CD4-positive, alpha-beta T cell treated with Interleukin-12 subunit alpha and Interleukin-12 subunit beta, for 1 hour (primary cell): ENCODE data around the gene DHRS12.

ENCODE experiments used
- DNase-seq: peaks from one replicate; pipeline ENCODE4 v3.0.0-alpha.2; 2020

DHRS12 gene

DNA sequence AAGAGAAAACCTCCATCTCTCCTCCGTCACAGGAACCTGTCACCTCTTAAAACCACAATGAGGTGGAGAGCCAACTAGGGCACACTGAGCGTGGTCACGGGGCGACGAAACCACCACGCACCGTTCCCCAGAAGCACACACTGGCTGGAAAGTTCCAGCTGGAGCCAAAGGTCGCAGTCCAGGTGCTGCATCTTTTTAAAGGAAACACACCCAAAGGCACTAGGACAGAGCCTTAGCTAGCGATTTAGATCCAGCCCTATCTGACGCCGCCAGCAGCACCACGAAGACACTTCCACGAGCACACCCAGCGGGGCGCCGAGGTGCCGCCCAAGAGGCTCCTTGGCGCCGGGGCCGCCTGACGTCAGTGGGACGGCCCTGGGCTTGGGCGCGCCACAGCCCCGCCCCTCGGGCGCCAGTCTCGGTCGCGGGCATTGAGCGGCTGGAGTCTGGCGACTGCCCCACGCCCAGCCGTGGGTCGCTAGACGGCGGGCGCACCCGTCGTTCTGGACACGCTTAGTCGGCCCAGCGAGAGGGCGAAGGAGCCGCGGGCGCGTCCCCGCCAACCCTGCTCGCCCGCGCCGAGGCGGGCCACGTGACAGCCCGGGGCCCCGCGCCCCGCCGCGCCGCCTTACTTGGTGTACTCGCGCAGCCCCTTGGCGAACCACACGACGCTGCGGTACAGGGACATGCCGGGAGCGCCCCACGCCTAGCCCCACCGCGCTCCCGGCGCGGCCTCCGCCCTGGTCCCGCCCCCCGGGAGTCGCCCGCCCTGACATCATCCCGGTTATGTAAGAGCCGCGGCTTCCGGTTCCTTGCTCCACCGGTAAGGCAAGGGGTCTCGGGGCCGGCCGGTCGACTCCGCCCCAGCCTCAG is at the start of gene DHRS12:
Gene DHRS12 (minus strand): TSS at position 742 of the 873 bp plus-strand sequence. CDS start 4,504 bp downstream, outside the sequence.
- peak; percentile 92 for DNase-seq

GRCh38 chr13:51849145-51850101 is 45.5 kb upstream of the DHRS12 start:
- DNase-seq = peak; percentile 28

DNA sequence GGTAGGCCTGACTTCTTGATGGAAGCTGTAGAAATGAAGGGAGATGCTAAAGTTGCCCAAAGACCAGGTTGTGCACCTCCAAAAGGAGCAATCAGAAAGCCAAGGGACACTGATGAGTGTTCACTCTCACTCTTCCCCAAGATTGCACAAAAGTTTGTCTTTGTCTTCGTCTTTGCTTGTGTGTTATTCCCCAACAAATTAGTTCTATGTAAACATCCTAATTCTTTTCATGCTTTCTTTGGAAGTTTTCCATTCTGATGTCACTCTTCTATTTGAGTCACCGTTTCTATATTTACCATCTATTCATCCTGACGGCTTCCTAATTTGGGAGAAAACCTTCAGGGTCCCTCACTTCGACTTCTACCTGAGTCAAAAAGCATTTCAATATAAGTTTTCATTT is 44.7 kb upstream of the DHRS12 start:
- no peak for DNase-seq

- no peak for DNase-seq
Observed at GRCh38 chr13:51846756-51847155, 42.8 kb upstream of the DHRS12 start.

DNA sequence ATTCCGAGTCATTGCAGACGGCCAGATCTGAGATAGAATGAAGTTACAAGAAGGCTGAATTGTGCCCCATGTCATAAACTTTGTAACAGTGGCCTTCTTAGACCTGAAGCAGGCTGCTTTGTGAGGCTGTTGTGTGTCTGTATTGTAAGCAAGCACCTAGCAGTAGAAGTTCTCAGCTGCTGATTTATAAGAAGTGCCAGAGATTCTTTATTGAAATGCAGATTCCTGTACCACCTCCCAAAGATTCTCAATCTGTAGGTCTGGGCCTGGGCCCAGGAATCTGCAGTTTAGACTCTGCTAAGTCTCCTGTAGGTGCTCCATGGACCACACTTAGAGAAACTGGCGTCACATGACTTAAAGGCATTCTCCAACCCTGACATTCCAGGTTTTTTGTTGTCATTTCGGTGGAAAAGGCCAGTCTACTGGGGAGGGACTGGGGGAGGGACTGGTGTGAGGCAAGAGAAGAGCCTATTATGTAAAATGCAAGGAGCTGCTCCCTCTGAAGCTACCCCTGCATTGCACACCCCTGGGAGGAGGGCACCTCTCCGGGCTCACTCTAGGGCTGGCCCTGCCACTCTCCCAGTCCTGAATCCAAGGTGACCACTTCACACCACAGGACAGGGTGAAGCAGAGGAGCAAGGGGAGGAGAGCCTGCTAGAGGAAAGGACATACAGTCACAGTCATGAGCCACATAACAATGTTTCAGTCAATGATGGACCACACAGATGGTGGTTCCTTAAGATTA is 41.8 kb upstream of the DHRS12 start:
- no peak for DNase-seq

DNA sequence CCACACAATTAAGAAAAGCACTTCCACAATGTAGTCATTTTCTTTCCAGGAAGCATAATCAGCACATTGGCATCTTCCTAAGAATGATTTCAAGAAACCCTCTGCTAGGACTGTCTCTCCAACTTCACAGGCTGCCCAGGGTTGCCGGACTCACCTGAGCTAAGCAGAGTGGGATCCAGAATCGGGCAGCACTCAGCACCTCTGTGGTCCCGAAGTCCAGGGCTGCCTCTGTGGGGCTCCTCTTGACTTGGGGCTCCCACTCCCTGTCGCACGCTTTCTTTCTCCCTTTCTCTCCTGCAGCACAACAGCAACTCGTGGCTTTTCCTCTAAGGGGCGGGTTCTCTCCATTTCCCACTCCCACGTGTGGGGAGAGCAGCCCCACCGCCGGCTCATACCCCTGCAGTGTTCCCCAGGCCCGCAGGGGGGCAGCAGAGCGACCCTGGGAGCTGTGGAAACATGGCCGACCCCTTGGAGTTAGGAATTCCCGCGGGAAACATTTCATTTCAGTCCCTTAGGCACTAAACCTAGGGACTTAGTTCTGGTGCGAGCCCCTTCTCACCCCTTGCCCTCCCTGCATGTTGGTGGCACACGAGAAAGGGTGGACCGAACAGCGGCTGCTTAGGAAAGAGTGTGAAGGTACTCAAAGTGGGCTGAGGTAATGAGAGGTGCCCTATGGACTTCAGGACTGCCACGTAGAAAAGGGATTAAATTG is 41.1 kb upstream of the DHRS12 start, which contains the start of gene TMEM272:
Gene TMEM272 (minus strand): TSS at position 316 of the 712 bp plus-strand sequence. CDS start 6,647 bp downstream, outside the sequence.
- DNase-seq = peak; percentile 48

GRCh38 chr13:51843529-51843928 is 39.6 kb upstream of the DHRS12 start:
- no peak for DNase-seq

DNA sequence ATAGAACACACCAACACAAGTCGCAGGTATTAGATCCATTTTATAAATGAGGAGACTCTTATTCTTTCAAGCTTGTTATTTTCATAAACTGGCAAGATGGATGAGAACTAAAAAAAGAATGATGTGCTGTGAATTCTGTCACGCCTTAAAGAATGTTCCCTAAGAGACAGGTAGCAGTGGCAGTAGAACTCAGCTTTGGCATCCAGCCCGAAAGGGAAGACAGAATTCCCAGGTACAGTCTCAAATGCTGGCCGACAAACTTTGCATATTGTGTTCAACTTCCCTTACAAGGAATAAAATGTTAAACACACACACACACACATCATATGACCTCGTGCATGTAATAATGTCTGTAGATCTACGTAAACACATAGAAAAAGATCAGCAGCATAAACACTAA is 37.8 kb upstream of the DHRS12 start:
- no peak for DNase-seq

DNA sequence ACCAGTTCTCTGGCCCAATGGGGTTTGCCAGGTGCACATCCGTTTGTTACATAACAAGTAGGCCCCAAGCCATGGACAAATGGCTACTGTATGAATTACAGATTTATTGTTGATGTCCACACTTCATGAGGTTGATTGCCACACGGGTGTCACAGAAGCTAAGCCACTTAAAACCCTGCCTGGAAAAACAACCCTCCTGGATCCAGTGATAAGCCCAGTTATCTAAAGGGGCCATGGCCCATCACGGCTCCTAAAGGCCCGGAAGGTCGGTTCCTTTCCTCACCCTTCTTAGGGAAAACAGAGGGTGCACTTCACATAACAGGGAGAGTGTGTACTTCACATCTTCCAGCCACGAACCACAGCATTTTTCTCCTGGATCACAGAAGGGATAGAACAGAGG is 37.0 kb upstream of the DHRS12 start:
- no peak for DNase-seq

DNA sequence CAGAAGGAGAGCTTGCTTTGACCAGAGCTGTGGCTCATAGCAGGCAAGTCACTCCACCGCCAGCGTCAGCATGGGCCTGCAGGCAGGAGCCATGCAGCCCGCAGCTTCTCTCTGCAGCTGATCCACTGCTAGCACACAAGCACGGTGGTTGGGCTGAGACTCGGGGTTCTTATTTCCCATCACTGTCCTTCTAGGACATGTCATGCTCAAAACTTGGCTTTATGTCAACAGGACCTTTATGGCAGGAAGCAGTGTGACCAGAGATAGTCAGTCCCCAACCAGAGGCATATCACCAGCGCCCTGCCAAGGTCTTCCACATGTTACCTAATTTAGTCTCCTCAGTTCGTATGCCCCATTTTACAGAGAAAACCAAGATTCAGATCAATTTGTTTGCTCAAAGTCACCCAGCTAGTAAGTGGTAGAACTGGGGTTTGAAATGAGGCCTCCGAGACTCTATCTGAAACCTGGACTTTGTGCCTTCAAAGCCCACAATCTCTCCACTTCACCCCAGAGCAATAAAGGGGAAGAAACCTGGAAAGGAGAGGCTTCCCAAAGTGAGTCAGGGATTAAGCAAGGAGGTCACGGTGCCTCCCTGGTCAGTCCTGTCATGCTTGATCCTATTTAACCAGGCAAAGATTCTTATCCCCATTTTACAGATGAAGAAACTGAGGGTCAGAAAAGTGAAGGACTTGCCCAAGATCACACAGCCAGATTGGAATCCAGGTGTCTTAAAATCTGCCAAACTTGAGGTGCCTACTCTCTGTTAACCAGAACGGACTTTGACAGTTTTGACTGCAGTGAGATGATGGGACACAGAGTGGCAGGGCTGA is 36.0 kb upstream of the DHRS12 start:
- no peak for DNase-seq

DNA sequence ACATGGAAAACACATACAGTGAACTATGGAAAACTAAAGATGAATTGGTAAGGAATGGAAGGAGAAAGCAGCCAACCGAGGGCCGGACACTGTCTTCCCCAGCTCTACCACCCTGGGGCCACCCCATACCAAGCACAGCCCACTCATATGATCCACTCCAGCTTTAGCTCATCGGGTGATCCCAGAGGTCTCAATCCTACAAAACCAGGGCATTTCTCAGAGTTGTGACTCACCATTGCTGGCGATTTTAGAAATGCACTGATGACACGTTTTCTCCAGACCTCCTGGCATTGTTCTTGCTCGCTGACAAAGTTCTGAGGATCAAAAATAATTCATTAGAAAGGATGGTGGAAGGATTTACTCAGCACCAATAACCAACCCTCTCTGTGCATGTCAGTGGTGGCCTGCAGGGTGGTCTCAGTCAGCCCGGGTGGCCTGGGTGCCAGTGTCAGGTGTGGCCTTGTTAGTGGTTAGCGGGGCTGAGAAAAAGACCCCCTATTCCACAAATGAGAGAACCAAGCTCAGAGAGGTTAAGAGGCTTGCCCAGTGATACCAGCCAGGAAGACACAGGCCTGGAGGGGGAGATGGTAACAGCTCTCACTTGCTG is 34.4 kb upstream of the DHRS12 start:
- no peak for DNase-seq

- no peak for DNase-seq
Observed at GRCh38 chr13:51837016-51837415, 33.1 kb upstream of the DHRS12 start.

DNA sequence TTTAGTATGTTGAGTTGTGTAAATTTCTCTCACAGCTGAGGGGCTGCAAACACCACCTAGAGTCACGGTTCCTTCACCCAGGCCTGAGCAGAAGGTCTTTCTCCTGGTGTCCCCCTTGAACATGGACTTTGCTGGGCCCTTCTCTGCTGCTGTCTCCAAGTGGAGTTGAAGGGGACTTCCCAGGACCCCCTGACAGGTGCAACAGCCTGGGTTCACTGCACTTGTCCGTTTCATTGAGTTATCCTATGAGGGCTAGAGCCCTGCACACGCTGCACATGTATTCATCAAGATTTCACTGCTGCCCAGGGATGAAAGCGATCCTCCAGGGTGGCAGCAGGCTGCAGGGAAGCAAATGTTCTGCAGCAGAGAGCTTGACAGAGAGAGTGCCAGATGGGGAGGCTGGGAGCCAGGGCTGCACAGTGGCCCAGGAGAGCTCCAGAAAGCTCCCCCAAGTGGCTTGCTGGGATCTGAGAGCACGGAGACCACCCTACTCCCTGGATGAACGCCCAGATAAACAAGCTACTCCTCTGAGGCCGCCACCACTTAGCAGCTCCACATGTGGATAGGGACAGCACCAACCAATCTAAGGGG is 30.7 kb upstream of the DHRS12 start:
- no peak for DNase-seq

DNA sequence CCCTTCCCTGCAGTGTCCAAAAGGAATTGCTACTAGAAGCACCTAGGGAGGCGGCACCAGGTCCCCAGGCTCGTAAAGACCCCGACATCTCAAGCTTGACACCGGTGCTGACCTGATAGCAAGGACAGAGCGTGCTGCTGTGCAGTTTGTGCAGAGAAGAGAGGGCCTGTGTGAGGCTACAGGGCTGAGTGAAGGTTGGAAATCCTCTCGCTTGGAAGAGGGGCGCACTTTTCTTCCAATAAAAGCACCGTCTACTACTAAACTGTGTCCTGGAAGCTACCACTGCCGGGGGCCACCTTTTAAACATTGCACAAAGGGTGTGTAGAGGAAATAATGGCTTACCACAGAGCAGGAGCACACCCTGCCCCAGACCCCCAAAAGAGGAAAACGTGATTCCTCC is 30.0 kb upstream of the DHRS12 start:
- DNase-seq = no peak

DNA sequence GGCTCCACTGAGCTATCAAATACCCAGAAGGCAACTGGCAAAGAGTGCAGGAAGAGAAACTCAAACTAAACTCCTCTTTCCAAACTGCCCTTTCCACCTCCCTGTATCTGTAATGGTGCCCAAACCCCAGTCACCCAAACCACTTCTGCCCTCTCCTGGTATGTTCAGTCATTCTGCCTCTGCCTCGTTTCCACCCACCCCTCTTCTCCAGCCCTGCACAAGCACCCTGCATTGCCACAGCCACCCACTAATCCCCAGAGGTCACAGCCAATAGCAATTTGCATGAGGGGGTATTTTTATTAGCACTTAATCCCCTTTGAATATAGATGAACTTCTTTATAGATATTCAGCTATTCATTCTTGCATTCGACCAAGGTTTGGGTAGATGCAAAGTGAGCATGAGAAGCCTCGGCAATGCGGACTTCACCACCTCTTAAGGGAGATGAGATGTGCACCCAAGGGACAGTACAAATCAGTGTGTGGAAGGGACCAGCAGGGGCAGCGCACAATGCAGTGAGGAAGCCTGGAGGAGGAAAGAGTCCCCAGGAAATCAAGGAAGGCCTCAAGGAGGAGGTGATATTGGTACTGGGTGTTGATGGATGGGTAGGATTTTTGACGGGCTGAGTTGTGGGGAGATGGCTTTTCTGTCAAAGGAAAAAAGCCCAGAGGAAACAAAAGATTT is 28.6 kb upstream of the DHRS12 start:
- peak; percentile 77 for DNase-seq

- DNase-seq = no peak
Observed at GRCh38 chr13:51831519-51831918, 27.6 kb upstream of the DHRS12 start.

DNA sequence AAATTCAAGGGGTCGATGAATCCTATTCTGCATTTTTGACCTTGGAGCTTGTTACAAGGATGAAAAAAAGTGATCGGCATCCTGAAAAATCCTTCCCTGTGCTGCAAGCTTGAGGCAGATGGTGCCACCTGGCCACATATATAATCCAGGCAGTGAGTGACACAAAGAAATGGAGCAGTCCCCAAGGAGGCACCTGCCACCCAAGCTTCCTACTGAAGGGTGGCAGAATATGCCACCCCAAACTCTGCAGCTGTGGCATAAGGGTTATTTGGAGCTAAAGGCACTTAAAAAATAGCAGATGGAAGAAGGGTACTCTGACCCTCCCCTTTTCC is 25.6 kb upstream of the DHRS12 start:
- no peak for DNase-seq

DNA sequence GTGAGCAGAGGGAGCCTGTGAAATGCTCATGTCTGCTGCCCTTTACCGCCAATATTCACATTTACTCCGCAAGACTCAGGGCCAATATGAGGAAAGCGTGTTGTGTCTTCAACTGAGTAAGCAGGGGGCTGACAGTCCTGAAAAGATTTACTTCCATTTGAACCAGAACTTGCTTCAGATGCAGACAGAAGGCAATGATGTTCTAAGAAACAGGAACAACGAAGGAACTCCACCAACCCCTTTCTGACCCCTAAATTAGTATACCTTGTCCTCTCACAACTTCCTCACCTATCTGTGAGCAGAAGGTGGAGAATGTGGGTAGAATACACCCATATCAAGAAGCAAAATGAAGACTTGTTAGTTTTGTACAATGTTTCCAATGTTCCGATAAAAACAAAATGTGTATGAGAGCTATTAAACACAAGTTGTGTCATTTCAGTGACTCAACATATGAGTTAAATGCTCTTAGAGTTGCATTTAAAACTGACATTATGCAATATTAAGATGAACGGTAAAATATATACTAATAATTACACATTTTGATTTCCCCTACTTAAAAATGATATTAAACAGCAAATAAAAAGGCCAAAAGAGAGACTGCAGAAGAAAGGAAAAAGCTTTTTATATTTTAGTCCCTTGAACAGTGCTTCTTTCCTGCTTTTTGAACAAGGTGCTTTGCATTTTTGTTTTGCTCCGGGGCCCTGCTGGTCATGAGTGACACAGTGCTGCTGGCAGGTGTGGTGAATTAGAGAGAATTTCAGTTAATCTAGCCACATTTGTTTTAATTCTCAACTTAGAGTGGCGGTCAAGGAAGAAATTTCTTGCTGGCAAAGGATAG is 25.0 kb upstream of the DHRS12 start:
- DNase-seq = no peak

GRCh38 chr13:51827254-51827653 is 23.3 kb upstream of the DHRS12 start:
- no peak for DNase-seq
